HEK293T (cell line): ENCODE results near the gene MGAT4A.

Experiments used
- CTCF ChIA-PET: fragments of 350-600 bp; formaldehyde crosslinking; extraction: SDS; loops from one replicate; lab custom pipeline; 2021; ENCODE audit warnings: antibody characterized with exemption, inconsistent platforms; lab: Yijun Ruan, JAX
- POLR2A ChIA-PET: fragments of 350-600 bp; formaldehyde crosslinking; extraction: SDS; loops from one replicate; lab custom pipeline; 2020; ENCODE audit warnings: antibody characterized with exemption, inconsistent platforms; lab: Yijun Ruan, JAX
- DNase-seq: peaks from one replicate; pipeline ENCODE4 v3.0.0; 2012; ENCODE audit warnings: mixed read lengths; ENCODE audit errors: extremely low spot score
- ARNT ChIP-seq: fragments of 450-650 bp; IDR thresholded peaks from 2 replicates; pipeline ENCODE4 v1.6.1; 2017; ENCODE audit warnings: mild to moderate bottlenecking
- BHLHE40 ChIP-seq: fragments of 450-650 bp; IDR thresholded peaks from 2 replicates; pipeline ENCODE4 v1.6.1; 2016; ENCODE audit warnings: mild to moderate bottlenecking, moderate library complexity, borderline replicate concordance
- CTBP1 ChIP-seq: fragments of 450-650 bp; IDR thresholded peaks from 2 replicates; pipeline ENCODE4 v1.6.1; 2016; ENCODE audit warnings: borderline replicate concordance
- ELF4 ChIP-seq: fragments of 450-650 bp; IDR thresholded peaks from 2 replicates; pipeline ENCODE4 v1.6.1; 2017; ENCODE audit warnings: antibody characterized with exemption
- FOXA1 ChIP-seq: fragments of 450-650 bp; IDR thresholded peaks from 2 replicates; pipeline ENCODE4 v1.6.1; 2016; ENCODE audit warnings: mild to moderate bottlenecking
- FOXK2 ChIP-seq: fragments of 450-650 bp; IDR thresholded peaks from 2 replicates; pipeline ENCODE4 v1.6.1; 2016; ENCODE audit warnings: mild to moderate bottlenecking
- FOXM1 ChIP-seq: fragments of 450-650 bp; IDR thresholded peaks from 2 replicates; pipeline ENCODE4 v1.6.1; 2017; ENCODE audit warnings: mild to moderate bottlenecking, borderline replicate concordance
- HDGF ChIP-seq: fragments of 450-650 bp; IDR thresholded peaks from 2 replicates; pipeline ENCODE4 v1.6.1; 2017; ENCODE audit warnings: antibody characterized with exemption, borderline replicate concordance
- L3MBTL2 ChIP-seq: fragments of 450-650 bp; conservative IDR thresholded peaks from 2 replicates; pipeline ENCODE4 v1.6.1; 2016; ENCODE audit warnings: mild to moderate bottlenecking
- LEF1 ChIP-seq: fragments of 450-650 bp; IDR thresholded peaks from 2 replicates; pipeline ENCODE4 v1.6.1; 2017; ENCODE audit warnings: mild to moderate bottlenecking, borderline replicate concordance
- NFRKB ChIP-seq: fragments of 450-650 bp; IDR thresholded peaks from 2 replicates; pipeline ENCODE4 v1.6.1; 2016; ENCODE audit warnings: mild to moderate bottlenecking, moderate library complexity
- SP1 ChIP-seq: fragments of 450-650 bp; IDR thresholded peaks from 2 replicates; pipeline ENCODE4 v1.6.1; 2017
- SUZ12 ChIP-seq: fragments of 450-650 bp; IDR thresholded peaks from 2 replicates; pipeline ENCODE4 v1.6.1; 2016; ENCODE audit warnings: mild to moderate bottlenecking
- TARDBP ChIP-seq: fragments of 450-650 bp; IDR thresholded peaks from 2 replicates; pipeline ENCODE4 v1.6.1; 2016
- ZNF384 ChIP-seq: fragments of 450-650 bp; IDR thresholded peaks from 2 replicates; pipeline ENCODE4 v1.6.1; 2016
- TF ChIP-seq, protein P1 (sequence below): fragments of 450-650 bp; IDR thresholded peaks from 2 replicates; pipeline ENCODE4 v1.6.1; 2016

MGAT4A gene

DNA sequence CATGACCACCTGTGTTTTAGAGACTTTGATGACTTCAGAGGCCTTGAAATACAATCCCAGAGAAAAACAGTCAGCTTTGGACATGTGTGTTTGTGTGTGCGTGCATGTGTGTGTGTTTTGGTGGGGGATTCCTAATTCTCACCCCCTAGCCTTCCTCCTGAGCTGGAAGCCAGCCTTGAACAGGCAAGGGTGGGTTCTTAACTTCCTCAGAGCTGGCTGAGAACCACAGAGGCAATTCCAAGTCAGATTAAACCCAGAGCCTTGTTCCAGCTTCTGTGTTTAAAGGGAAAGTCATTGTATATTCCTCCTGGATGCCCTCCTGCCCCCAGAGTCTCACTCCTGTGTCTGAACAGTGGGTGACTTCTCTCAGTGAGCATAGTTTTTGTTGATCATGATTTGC is 45.2 kb upstream of the MGAT4A start:
- ChIA-PET CTCF (no interaction called here), POLR2A (no interaction called here)
- DNase-seq, result no peak
- TF ChIP-seq, protein P1, sequence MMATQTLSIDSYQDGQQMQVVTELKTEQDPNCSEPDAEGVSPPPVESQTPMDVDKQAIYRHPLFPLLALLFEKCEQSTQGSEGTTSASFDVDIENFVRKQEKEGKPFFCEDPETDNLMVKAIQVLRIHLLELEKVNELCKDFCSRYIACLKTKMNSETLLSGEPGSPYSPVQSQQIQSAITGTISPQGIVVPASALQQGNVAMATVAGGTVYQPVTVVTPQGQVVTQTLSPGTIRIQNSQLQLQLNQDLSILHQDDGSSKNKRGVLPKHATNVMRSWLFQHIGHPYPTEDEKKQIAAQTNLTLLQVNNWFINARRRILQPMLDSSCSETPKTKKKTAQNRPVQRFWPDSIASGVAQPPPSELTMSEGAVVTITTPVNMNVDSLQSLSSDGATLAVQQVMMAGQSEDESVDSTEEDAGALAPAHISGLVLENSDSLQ, result no peak
- TF ChIP-seq FOXA1 (no peak), L3MBTL2 (no peak), SP1 (no peak), ZNF384 (no peak), FOXK2 (no peak)

DNA sequence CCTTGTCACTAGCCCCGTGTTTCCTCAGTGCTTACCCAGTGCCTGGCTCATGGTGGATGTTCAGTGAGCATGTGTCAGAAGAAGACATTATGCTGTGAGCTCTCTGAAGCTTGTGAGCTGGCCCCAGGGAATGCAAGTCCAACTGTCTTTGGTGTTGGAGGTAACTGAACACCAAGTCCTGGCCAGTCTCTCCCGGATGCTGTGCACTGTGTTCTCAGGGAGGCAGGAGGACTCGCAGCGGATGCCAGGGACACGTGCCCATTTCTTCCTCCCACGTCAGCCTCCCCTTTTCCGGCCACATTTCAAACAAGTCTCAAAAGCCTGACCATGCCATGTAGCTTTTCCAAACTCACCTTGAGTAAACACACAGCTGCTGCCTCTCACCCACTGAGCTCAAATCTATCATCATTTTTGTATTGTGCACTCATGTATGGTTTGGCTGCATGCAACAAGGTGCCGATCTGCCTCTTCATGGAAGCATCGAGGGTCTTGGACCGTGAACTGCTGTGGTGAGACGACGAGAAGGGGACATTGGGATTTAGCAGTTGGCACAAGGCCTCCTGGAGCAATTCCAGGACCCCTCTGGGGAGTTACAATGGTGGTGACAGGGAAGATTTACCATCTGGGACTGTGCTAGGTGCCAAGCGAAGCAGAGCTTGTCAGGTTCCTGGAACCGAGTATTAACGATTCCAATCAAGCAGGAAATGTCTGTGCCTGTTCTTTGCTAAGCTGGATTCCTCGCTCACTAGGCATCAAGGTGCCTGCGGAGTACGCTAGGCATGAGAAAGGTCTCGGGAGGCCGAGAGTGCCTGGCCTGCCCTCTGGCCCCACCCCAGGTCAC is 44.4 kb upstream of the MGAT4A start:
- TF ChIP-seq, protein P1, result no peak
- DNase-seq, result no peak
- ChIA-PET CTCF (no interaction called here), POLR2A (no interaction called here)

DNA sequence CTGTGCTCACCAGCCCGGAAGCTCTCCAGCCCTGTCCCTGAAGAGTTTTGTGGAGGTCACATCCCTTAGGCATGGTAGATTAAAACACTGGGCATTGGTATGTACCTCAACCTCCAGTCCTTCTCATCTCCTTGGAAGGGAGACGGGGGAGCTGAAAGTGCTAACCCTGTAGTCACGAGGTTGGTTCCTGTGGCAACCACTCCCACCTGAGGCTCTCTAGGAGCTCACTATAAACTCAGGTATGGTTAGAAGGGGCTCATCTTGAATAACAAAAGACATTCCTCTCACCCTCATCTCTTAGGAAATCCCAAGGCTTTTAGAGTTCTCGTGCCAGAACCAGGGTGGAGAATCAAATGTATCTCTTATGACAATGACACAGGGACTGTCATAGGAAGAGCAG is 43.0 kb upstream of the MGAT4A start:
- ChIA-PET POLR2A (no interaction called here), CTCF (interaction anchor here (0.7 kb wide), 1 partner anchor 167 kb away, joined by 3 read pairs; no protein-coding TSS in a partner anchor)
- DNase-seq, result no peak

DNA sequence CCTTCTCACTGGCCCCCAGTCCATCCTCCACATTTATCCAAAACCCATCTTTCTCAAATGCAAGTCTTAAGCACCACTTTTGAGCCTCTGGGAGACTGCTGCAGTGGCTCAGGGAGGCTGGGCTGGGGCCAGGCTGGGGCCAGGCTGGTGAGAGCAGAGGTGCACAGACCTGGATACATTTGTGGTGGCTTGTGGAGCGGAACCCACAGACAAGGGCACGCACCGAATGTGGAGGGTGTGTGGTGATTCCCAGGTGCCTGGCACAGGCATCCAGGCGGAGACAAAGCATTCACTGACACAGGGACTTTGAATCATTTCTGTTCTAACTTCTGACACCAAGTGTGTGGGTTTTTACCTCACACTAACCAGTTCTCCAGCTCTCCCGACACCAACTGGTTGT is 42.2 kb upstream of the MGAT4A start:
- ChIA-PET POLR2A (no interaction called here), CTCF (interaction anchor here (0.7 kb wide), 1 partner anchor 166 kb away, joined by 3 read pairs; no protein-coding TSS in a partner anchor)
- no peak for DNase-seq
- TF ChIP-seq FOXK2, result no peak
- TF ChIP-seq SP1, result no peak
- TF ChIP-seq TARDBP, result no peak
- no peak for TF ChIP-seq ELF4
- no peak for TF ChIP-seq ARNT
- no peak for TF ChIP-seq ZNF384
- no peak for TF ChIP-seq FOXM1
- TF ChIP-seq HDGF, result no peak
- TF ChIP-seq NFRKB, result no peak
- no peak for TF ChIP-seq FOXA1
- TF ChIP-seq SUZ12, result no peak
- no peak for TF ChIP-seq LEF1
- TF ChIP-seq CTBP1, result no peak
- no peak for TF ChIP-seq L3MBTL2

More for the DNA sequence above, 43.0 kb upstream of the MGAT4A start:
- TF ChIP-seq FOXM1 (no peak), TARDBP (no peak), L3MBTL2 (no peak), SP1 (no peak), ZNF384 (no peak), ARNT (no peak), FOXA1 (no peak)

DNA sequence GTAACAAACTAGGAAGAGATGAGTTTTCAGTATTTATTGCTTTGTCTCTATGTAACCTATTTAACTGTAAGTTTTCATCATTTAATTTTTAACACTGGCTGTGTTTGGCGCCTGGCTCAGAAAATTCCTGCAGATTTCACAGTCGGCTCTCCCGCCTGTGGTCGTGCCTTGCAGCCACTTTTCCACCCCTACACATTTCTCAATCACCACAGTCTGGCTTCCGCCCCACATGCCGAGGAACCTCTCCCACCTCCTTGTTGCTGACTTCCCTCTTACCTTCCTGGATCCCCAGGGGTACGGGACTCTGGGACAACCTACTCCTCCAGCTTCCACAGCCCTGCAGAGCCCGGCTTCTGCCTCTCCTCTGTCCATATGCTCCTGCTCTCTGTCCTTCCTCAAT is 41.6 kb upstream of the MGAT4A start:
- TF ChIP-seq NFRKB (no peak), BHLHE40 (no peak), SP1 (no peak), L3MBTL2 (no peak), TARDBP (no peak), SUZ12 (no peak), ARNT (no peak), FOXM1 (no peak), FOXA1 (no peak)
- TF ChIP-seq, protein P1, result no peak
- ChIA-PET CTCF (no interaction called here), POLR2A (no interaction called here)
- DNase-seq, result no peak

DNA sequence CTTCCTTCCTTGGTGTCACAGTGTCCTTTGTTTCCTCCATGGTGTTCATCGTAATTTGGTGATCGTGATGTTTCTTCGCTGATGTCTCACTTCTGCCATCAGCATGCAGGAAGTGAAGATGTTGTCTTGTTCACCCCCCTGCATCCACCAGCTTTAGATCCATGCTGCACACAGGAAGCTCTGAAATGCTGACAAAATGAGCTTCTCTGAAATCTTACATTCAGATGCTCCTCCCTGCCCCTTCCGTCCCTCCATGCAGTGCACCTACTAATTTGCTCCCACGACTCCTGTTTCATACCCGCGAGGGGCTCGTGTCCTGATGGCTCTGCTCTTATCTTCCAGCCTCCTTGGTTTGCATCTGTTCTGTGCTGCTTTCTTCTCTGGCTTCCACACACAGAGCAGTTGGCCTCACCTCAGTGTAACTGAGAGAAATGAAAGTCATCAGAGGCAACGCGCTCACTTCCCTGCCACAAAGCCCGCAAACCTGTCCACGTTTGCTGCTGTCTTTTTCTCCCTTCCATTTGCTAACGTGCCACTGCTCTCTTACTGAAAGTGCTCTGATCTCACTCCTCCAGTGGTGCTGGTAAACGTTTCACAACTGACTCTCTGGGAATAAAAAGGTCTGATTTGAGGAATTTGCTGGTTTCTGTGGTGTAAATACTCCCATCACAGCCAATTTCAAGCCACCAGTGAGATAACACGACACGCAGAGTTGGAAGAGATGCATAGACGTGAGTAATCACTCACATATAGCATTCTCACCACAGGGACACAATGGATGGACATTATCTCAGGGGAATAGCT is 41.0 kb upstream of the MGAT4A start:
- POLR2A ChIA-PET, result no interaction called here
- no peak for TF ChIP-seq ZNF384
- TF ChIP-seq, protein P1, result no peak
- TF ChIP-seq L3MBTL2, result no peak
- no peak for DNase-seq
- CTCF ChIA-PET, result no interaction called here
